Measurements from ENCODE around the gene WNT3. TPM values are rescaled to one million over a fixed set of nuclear protein-coding genes. Genes with fewer than 3 reads are reported as not detected.
A peak's percentile ranks its signal among the peaks of the same experiment; 100 is the strongest.

The WNT3 gene
- total and polyA plus RNA-seq, 11 donors, result 0.32 to 2.2 (median 1.2) TPM

GRCh38 chr17:46821482-46822387 is 3.2 kb upstream of the WNT3 start:
- ATAC-seq (no peak), DNase-seq (no peak)
- Histone ChIP-seq H3K9me3 (no peaks in the 10 kb centered on the region), H3K27ac (no peak overlapping the region), H3K27me3 (peaks cover 42 to 72% (median 62%) of the 10 kb centered on the region in 9 donors), H3K4me1 (peaks cover 0 to 35% (median 19%) of the 10 kb centered on the region in 12 donors), H3K36me3 (no peaks in the 10 kb centered on the region), H3K4me3 (no peak overlapping the region)
- TF ChIP-seq CTCF (IDR thresholded peaks at IDR 0.05), result no peak
- no peak for TF ChIP-seq POLR2A (IDR thresholded peaks at IDR 0.05)
- 12 to 20% (median 14%) methylated on average over 28 to 31 of the region's 31 CpGs for WGBS, 4 donors
- intact Hi-C loops (cut with DNase I), result no loop called here

GRCh38 chr17:46820592-46821450 is 2.3 kb upstream of the WNT3 start:
- WGBS, 4 donors, result 30 to 47% (median 37%) methylated on average over 10 to 13 of the region's 13 CpGs
- H3K9me3 ChIP-seq, result no peaks in the 10 kb centered on the region
- TF ChIP-seq CTCF (IDR thresholded peaks at IDR 0.05), result no peak
- no peak for TF ChIP-seq POLR2A (IDR thresholded peaks at IDR 0.05)
- ATAC-seq (no peak), DNase-seq (no peak)
- H3K36me3 ChIP-seq, result no peaks in the 10 kb centered on the region
- no peak overlapping the region for H3K4me3 ChIP-seq
- peaks cover 0 to 35% (median 19%) of the 10 kb centered on the region in 12 donors for H3K4me1 ChIP-seq
- no peak overlapping the region for H3K27ac ChIP-seq
- intact Hi-C loops (cut with DNase I), result no loop called here
- peaks cover 46 to 73% (median 66%) of the 10 kb centered on the region in 9 donors for H3K27me3 ChIP-seq

GRCh38 chr17:46819906-46820351 is 1.4 kb upstream of the WNT3 start:
- Histone ChIP-seq H3K4me3 (peak overlapping the region in 2 of 12 donors; percentile 33 to 42), H3K27me3 (peaks cover 48 to 82% (median 73%) of the 10 kb centered on the region in 9 donors), H3K36me3 (no peaks in the 10 kb centered on the region), H3K4me1 (peaks cover 0 to 35% (median 19%) of the 10 kb centered on the region in 12 donors), H3K27ac (no peak overlapping the region), H3K9me3 (no peaks in the 10 kb centered on the region)
- TF ChIP-seq POLR2A (IDR thresholded peaks at IDR 0.05) (no peak), CTCF (IDR thresholded peaks at IDR 0.05) (no peak)
- ATAC-seq, result no peak
- DNase-seq, result no peak
- intact Hi-C loops (cut with DNase I), result loop anchor here in 2 of 10 donors (10.0 kb wide), 2 partner anchors 55 kb away; no protein-coding TSS in a partner anchor
- 10 to 18% (median 12%) methylated on average over 19 to 24 of the region's 24 CpGs for WGBS, 4 donors

Data from heart left ventricle (tissue), 16 donors.